Suprapubic skin (tissue), 4 donors: Measurements from ENCODE around the gene VEGFA. TPM values are rescaled to one million over a fixed set of nuclear protein-coding genes. Genes with fewer than 3 reads are reported as not detected.
"Not testable (repeated sequence)": the region's sequence is repeated elsewhere in the genome, so short reads cannot be mapped to it uniquely, and the experiment has no call there.

Source experiments
- DNase-seq, 2 donors: peaks; one replicate each; pipeline ENCODE4 v3.0.0-alpha.2; 2019; ENCODE audit warnings: low spot score in 2 of 2
- H3K27ac ChIP-seq: fragments of 200-600 bp; sonication (generic); one replicate; pipeline ENCODE4 v1.5.1; 2019
- H3K27me3 ChIP-seq: fragments of 200-600 bp; sonication (generic); one replicate; pipeline ENCODE4 v1.5.1; 2019
- H3K36me3 ChIP-seq: fragments of 200-600 bp; sonication (generic); one replicate; pipeline ENCODE4 v1.5.1; 2019
- H3K4me1 ChIP-seq: fragments of 200-600 bp; sonication (generic); one replicate; pipeline ENCODE4 v1.5.1; 2019
- H3K4me3 ChIP-seq: fragments of 200-600 bp; sonication (generic); one replicate; pipeline ENCODE4 v1.5.1; 2019; ENCODE audit warnings: mild to moderate bottlenecking
- H3K9me3 ChIP-seq: fragments of 200-600 bp; sonication (generic); one replicate; pipeline ENCODE4 v1.5.1; 2019
- CTCF ChIP-seq, 2 donors: fragments of 200-600 bp in 1 of 2; fragments of 450-650 bp in 1 of 2; sonication (generic) in 1 of 2; IDR thresholded peaks; one replicate each; pipeline ENCODE4 v1.5.1; 2016 to 2019; ENCODE audit warnings: antibody characterized with exemption in 2 of 2, mild to moderate bottlenecking in 1 of 2, moderate library complexity in 1 of 2
- EP300 ChIP-seq: sonication (generic); formaldehyde crosslinking; IDR thresholded peaks from one replicate; pipeline ENCODE4 v1.6.1; 2017; ENCODE audit warnings: antibody characterized with exemption
- POLR2A ChIP-seq, 2 donors: fragments of 450-650 bp; IDR thresholded peaks; one replicate each; pipeline ENCODE4 v1.6.1; 2017; ENCODE audit warnings: antibody characterized with exemption in 2 of 2, mild to moderate bottlenecking in 2 of 2, moderate library complexity in 2 of 2
- POLR2AphosphoS5 ChIP-seq, 3 donors: sonication (generic); formaldehyde crosslinking; IDR thresholded peaks; one replicate each; pipeline ENCODE4 v1.6.1; 2017; ENCODE audit warnings: antibody characterized with exemption in 3 of 3
- WGBS: methylation state at CpG from one replicate; pipeline ENCODE4 v1.1.5; 2018; 5-methylcytosine and 5-hydroxymethylcytosine counted together
- total RNA-seq, 4 donors: library from RNA; depleted of rRNA; stranded (reverse); fragments of >200 nt; gene quantifications; one replicate each; pipeline ENCODE4 v1.1.0, GENCODE V29; 2016

Gene VEGFA
- total RNA-seq, 4 donors from 2014 or later: 25.4 to 147 (median 43.6) TPM

GRCh38 chr6:43812850-43813578 is 43.0 kb downstream of the VEGFA start:
- no peaks in the 10 kb centered on the region for H3K36me3 ChIP-seq
- no peak overlapping the region for H3K27ac ChIP-seq
- 60% methylated on average over 8 of the region's 8 CpGs for WGBS
- TF ChIP-seq POLR2AphosphoS5 (IDR thresholded peaks at IDR 0.05): no peak
- TF ChIP-seq CTCF (IDR thresholded peaks at IDR 0.05): no peak
- no peak overlapping the region for H3K4me3 ChIP-seq
- H3K9me3 ChIP-seq: no peaks in the 10 kb centered on the region
- H3K4me1 ChIP-seq: peaks cover 16% of the 10 kb centered on the region
- DNase-seq: no peak
- peaks cover 4% of the 10 kb centered on the region for H3K27me3 ChIP-seq

GRCh38 chr6:43814111-43814510 is 44.1 kb downstream of the VEGFA start:
- H3K9me3 ChIP-seq: no peaks in the 10 kb centered on the region
- WGBS: 81% methylated on average over 1 of the region's 1 CpG
- TF ChIP-seq POLR2A (IDR thresholded peaks at IDR 0.05) (no peak), POLR2AphosphoS5 (IDR thresholded peaks at IDR 0.05) (no peak), EP300 (no peak), CTCF (IDR thresholded peaks at IDR 0.05) (no peak)
- H3K27ac ChIP-seq: no peak overlapping the region
- no peak overlapping the region for H3K4me3 ChIP-seq
- H3K4me1 ChIP-seq: peaks cover 16% of the 10 kb centered on the region
- no peaks in the 10 kb centered on the region for H3K36me3 ChIP-seq
- DNase-seq: no peak
- peaks cover 4% of the 10 kb centered on the region for H3K27me3 ChIP-seq

- H3K36me3 ChIP-seq: no peaks in the 10 kb centered on the region
- no peak for DNase-seq
- no peak for TF ChIP-seq POLR2AphosphoS5 (IDR thresholded peaks at IDR 0.05)
- no peak for TF ChIP-seq CTCF (IDR thresholded peaks at IDR 0.05)
- no peak for TF ChIP-seq POLR2A (IDR thresholded peaks at IDR 0.05)
- no peak for TF ChIP-seq EP300
- H3K27me3 ChIP-seq: peaks cover 4% of the 10 kb centered on the region
- H3K4me3 ChIP-seq: no peak overlapping the region
- no peaks in the 10 kb centered on the region for H3K9me3 ChIP-seq
- peaks cover 16% of the 10 kb centered on the region for H3K4me1 ChIP-seq
- no peak overlapping the region for H3K27ac ChIP-seq
- WGBS: 28% methylated on average over 2 of the region's 2 CpGs
Observed at GRCh38 chr6:43814865-43815264, 44.9 kb downstream of the VEGFA start.

GRCh38 chr6:43817192-43817591 is 47.2 kb downstream of the VEGFA start:
- no peaks in the 10 kb centered on the region for H3K36me3 ChIP-seq
- peaks cover 14% of the 10 kb centered on the region for H3K4me1 ChIP-seq
- no peak for DNase-seq
- no peaks in the 10 kb centered on the region for H3K9me3 ChIP-seq
- WGBS: 61% methylated on average over 4 of the region's 4 CpGs
- no peak overlapping the region for H3K27ac ChIP-seq
- no peak for TF ChIP-seq POLR2A (IDR thresholded peaks at IDR 0.05)
- TF ChIP-seq EP300: no peak
- TF ChIP-seq CTCF (IDR thresholded peaks at IDR 0.05): no peak
- TF ChIP-seq POLR2AphosphoS5 (IDR thresholded peaks at IDR 0.05): no peak
- no peak overlapping the region for H3K4me3 ChIP-seq
- no peaks in the 10 kb centered on the region for H3K27me3 ChIP-seq

GRCh38 chr6:43818973-43819372 is 49.0 kb downstream of the VEGFA start:
- not testable (repeated sequence) for H3K27ac ChIP-seq
- 89% methylated on average over 9 of the region's 9 CpGs for WGBS

GRCh38 chr6:43819958-43820357 is 49.9 kb downstream of the VEGFA start:
- no peak for DNase-seq
- TF ChIP-seq POLR2A (IDR thresholded peaks at IDR 0.05) (no peak), EP300 (no peak), CTCF (IDR thresholded peaks at IDR 0.05) (no peak), POLR2AphosphoS5 (IDR thresholded peaks at IDR 0.05) (no peak)
- no peak overlapping the region for H3K4me3 ChIP-seq
- 75% methylated on average over 5 of the region's 5 CpGs for WGBS
- H3K27ac ChIP-seq: no peak overlapping the region
- H3K36me3 ChIP-seq: no peaks in the 10 kb centered on the region
- peaks cover 2% of the 10 kb centered on the region for H3K4me1 ChIP-seq
- no peaks in the 10 kb centered on the region for H3K27me3 ChIP-seq
- no peaks in the 10 kb centered on the region for H3K9me3 ChIP-seq

More at GRCh38 chr6:43818973-43819372, 49.0 kb downstream of the VEGFA start:
- DNase-seq, H3K27me3 ChIP-seq, H3K36me3 ChIP-seq, H3K4me3 ChIP-seq, H3K9me3 ChIP-seq: not testable (repeated sequence)
- H3K4me1 ChIP-seq: peaks cover 11% of the 10 kb centered on the region
